Vagina (tissue), 2 donors: ENCODE measurements around the gene CRAMP1. TPM values are rescaled to one million over a fixed set of nuclear protein-coding genes. Genes with fewer than 3 reads are reported as not detected.

Experiments
- DNase-seq, 2 donors: peaks; one replicate each; pipeline ENCODE4 v3.0.0-alpha.2; 2017; ENCODE audit errors: extremely low spot score in 2 of 2
- H3K27ac ChIP-seq: fragments of 200-600 bp; sonication (generic); one replicate; pipeline ENCODE4 v1.5.1; 2019
- H3K27me3 ChIP-seq: fragments of 200-600 bp; sonication (generic); one replicate; pipeline ENCODE4 v1.5.1; 2019
- H3K36me3 ChIP-seq, 2 donors: fragments of 200-600 bp; sonication (generic); one replicate each; pipeline ENCODE4 v1.5.1; 2017 to 2019
- H3K4me1 ChIP-seq: fragments of 200-600 bp; sonication (generic); one replicate; pipeline ENCODE4 v1.5.1; 2019
- H3K4me3 ChIP-seq, 2 donors: fragments of 200-600 bp; sonication (generic); 1 replicate in 1 of 2; 2 replicates in 1 of 2; pipeline ENCODE4 v1.5.1; 2016 to 2019
- H3K9me3 ChIP-seq: fragments of 200-600 bp; sonication (generic); one replicate; pipeline ENCODE4 v1.5.1; 2019
- POLR2A ChIP-seq, 2 donors: fragments of 450-650 bp; IDR thresholded peaks; one replicate each; pipeline ENCODE4 v1.6.1; 2017; ENCODE audit warnings: antibody characterized with exemption in 2 of 2, mild to moderate bottlenecking in 2 of 2, moderate library complexity in 2 of 2
- POLR2AphosphoS5 ChIP-seq, 2 donors: sonication (generic); formaldehyde crosslinking; IDR thresholded peaks; one replicate each; pipeline ENCODE4 v1.9.0; 2017; ENCODE audit warnings: antibody characterized with exemption in 2 of 2, mild to moderate bottlenecking in 2 of 2, low read depth in 1 of 2; ENCODE audit not compliant: insufficient read depth in 1 of 2
- intact Hi-C: fragments of 100-400 bp; cut with DNase I; formaldehyde crosslinking; loops from one replicate; pipeline ENCODE4 v1.15.1; 2023
- total RNA-seq: library from RNA; depleted of rRNA; stranded (reverse); fragments of >200 nt; gene quantifications from one replicate; pipeline ENCODE4 v1.2.3, GENCODE V29; 2016
- TF ChIP-seq, protein P1 (sequence below), 3 experiments: fragments of 450-650 bp in 2 of 3; fragments of 200-600 bp in 1 of 3; sonication (generic) in 1 of 3; IDR thresholded peaks; one replicate each; pipeline ENCODE4 v1.5.1; 2017 to 2019; ENCODE audit warnings: antibody characterized with exemption in 3 of 3, mild to moderate bottlenecking in 2 of 3, moderate library complexity in 2 of 3

CRAMP1 gene
- total RNA-seq, 1 donor from 2014 or later, result 13.8 TPM

DNA sequence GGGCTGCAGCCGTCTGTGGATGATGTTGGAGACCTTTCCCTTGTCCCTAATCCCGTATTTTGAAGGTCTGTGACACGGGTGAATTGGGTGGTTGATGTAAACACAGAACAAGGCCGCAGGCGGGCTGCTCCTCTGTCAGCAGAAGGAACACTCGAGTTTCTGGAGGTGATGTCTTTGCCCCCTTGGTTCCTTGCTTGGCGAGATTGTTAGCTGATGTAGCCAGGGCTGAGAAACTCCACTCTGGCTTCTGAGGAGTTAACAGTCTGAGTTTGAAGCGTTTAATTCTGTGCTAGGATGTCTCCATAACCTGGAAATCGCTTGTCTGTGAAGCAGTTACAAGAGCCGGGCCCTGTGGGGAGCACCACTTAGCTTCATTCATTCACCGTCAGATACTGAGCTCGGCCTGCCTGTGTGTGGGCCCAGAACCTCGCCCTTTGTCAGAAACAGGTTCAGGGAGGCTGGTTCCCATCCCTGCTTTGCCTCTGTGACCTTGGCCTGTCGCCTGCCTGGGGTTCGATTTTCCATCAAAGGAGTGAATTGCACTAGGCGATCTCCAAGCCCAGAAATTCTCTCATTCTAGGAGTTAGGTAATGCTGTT is 95.1 kb downstream of the CRAMP1 start:
- Histone ChIP-seq H3K9me3 (no peaks in the 10 kb centered on the region), H3K4me1 (peaks cover 41% of the 10 kb centered on the region), H3K27me3 (no peaks in the 10 kb centered on the region), H3K36me3 (no peaks in the 10 kb centered on the region), H3K4me3 (peak overlapping the region; percentile 76 to 94), H3K27ac (peak overlapping the region; percentile 82)
- DNase-seq, result no peak
- no peak for TF ChIP-seq POLR2AphosphoS5 (IDR thresholded peaks at IDR 0.05; ENCODE audit: insufficient read depth in 1 of 2, low read depth in 1 of 2)
- no peak for TF ChIP-seq POLR2A (IDR thresholded peaks at IDR 0.05)
- TF ChIP-seq, protein P1, sequence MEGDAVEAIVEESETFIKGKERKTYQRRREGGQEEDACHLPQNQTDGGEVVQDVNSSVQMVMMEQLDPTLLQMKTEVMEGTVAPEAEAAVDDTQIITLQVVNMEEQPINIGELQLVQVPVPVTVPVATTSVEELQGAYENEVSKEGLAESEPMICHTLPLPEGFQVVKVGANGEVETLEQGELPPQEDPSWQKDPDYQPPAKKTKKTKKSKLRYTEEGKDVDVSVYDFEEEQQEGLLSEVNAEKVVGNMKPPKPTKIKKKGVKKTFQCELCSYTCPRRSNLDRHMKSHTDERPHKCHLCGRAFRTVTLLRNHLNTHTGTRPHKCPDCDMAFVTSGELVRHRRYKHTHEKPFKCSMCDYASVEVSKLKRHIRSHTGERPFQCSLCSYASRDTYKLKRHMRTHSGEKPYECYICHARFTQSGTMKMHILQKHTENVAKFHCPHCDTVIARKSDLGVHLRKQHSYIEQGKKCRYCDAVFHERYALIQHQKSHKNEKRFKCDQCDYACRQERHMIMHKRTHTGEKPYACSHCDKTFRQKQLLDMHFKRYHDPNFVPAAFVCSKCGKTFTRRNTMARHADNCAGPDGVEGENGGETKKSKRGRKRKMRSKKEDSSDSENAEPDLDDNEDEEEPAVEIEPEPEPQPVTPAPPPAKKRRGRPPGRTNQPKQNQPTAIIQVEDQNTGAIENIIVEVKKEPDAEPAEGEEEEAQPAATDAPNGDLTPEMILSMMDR (IDR thresholded peaks at IDR 0.05), result no peak
- intact Hi-C loops, result loop anchor here (5.0 to 10.0 kb wide), 3 partner anchors 65 to 282 kb away; partner anchors contain the start of genes CRAMP1, EME2, IFT140 and MRPS34

GRCh38 chr16:1708083-1708767 is 96.1 kb downstream of the CRAMP1 start:
- no peaks in the 10 kb centered on the region for H3K9me3 ChIP-seq
- TF ChIP-seq, protein P1 (IDR thresholded peaks at IDR 0.05), result no peak
- TF ChIP-seq POLR2AphosphoS5 (IDR thresholded peaks at IDR 0.05; ENCODE audit: insufficient read depth in 1 of 2, low read depth in 1 of 2), result no peak
- no peak for DNase-seq
- intact Hi-C loops, result loop anchor here (5.0 to 10.0 kb wide), 3 partner anchors 64 to 283 kb away; partner anchors contain the start of genes CRAMP1, EME2, IFT140 and MRPS34
- H3K4me3 ChIP-seq, result peak overlapping the region in 1 of 2 donors; percentile 94
- H3K27ac ChIP-seq, result no peak overlapping the region
- no peaks in the 10 kb centered on the region for H3K27me3 ChIP-seq
- H3K4me1 ChIP-seq, result peaks cover 51% of the 10 kb centered on the region
- no peaks in the 10 kb centered on the region for H3K36me3 ChIP-seq

DNA sequence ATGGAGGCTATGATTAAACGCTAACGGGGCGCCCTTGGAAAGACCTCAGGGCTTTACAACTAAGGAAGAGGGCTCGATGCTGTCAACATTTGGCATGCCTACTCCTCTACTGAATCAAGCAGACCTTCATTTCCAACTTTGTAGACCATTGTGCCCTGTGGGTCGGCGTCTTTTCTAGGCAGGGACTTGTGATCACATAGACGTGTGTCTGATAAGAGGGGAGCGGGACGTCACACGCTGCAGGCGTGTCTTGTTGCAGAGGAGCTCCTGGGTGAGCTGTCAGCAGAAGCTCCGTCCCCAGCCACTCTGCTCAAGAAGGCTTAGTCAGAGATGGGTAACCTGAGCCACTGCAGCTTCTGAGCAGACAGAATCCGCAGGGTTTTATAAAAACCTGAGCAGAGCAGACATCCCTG is 96.6 kb downstream of the CRAMP1 start:
- Histone ChIP-seq H3K27ac (no peak overlapping the region), H3K27me3 (no peaks in the 10 kb centered on the region), H3K36me3 (no peaks in the 10 kb centered on the region), H3K4me1 (peaks cover 56% of the 10 kb centered on the region), H3K4me3 (no peak overlapping the region), H3K9me3 (no peaks in the 10 kb centered on the region)
- DNase-seq, result no peak
- intact Hi-C loops, result loop anchor here (5.0 to 10.0 kb wide), 3 partner anchors 64 to 284 kb away; partner anchors contain the start of genes CRAMP1, EME2, IFT140 and MRPS34
- TF ChIP-seq POLR2AphosphoS5 (IDR thresholded peaks at IDR 0.05; ENCODE audit: insufficient read depth in 1 of 2, low read depth in 1 of 2), result no peak
- TF ChIP-seq, protein P1 (IDR thresholded peaks at IDR 0.05), result no peak
- TF ChIP-seq POLR2A (IDR thresholded peaks at IDR 0.05), result no peak

- TF ChIP-seq, protein P1 (IDR thresholded peaks at IDR 0.05), result no peak
- no peak for TF ChIP-seq POLR2A (IDR thresholded peaks at IDR 0.05)
- TF ChIP-seq POLR2AphosphoS5 (IDR thresholded peaks at IDR 0.05; ENCODE audit: insufficient read depth in 1 of 2, low read depth in 1 of 2), result no peak
- Histone ChIP-seq H3K4me1 (peaks cover 59% of the 10 kb centered on the region), H3K27ac (no peak overlapping the region), H3K9me3 (no peaks in the 10 kb centered on the region), H3K27me3 (no peaks in the 10 kb centered on the region), H3K36me3 (no peaks in the 10 kb centered on the region), H3K4me3 (no peak overlapping the region)
- DNase-seq, result no peak
- intact Hi-C loops, result loop anchor here (5.0 to 10.0 kb wide), 3 partner anchors 63 to 285 kb away; partner anchors contain the start of genes CRAMP1, EME2, IFT140 and MRPS34
Observed at GRCh38 chr16:1709356-1709755, 97.2 kb downstream of the CRAMP1 start.
